A673 (cell line): ENCODE measurements around the gene CCDC85B. TPM values are rescaled to one million over a fixed set of nuclear protein-coding genes. Genes with fewer than 3 reads are reported as not detected.

ENCODE experiments used
- Bru-seq: library from RNA; stranded (reverse); fragments of 400-500 nt; gene quantifications from one replicate; lab custom pipeline; 2021; lab: Mats Ljungman, UMichigan
- BruChase-seq, 2 experiments: library from RNA; stranded (reverse); fragments of 400-500 nt; gene quantifications; one replicate each; lab custom pipeline; 2021; lab: Mats Ljungman, UMichigan
- BruUV-seq: library from RNA; stranded (reverse); fragments of 400-500 nt; replicated peaks from 2 replicates; lab custom pipeline; 2021; lab: Mats Ljungman, UMichigan
- CTCF ChIA-PET: fragments of 300-600 bp; sonication (Branson Sonifier 250); formaldehyde crosslinking; loops from one replicate; lab custom pipeline; 2022; ENCODE audit warnings: antibody characterized with exemption; lab: Charles Lee
- POLR2A ChIA-PET: fragments of 300-600 bp; sonication (Branson Sonifier 250); formaldehyde crosslinking; loops from one replicate; lab custom pipeline; 2022; ENCODE audit warnings: antibody characterized with exemption; ENCODE audit not compliant: low non-redundant PET; lab: Charles Lee
- DNase-seq: peaks from one replicate; pipeline ENCODE4 v3.0.0-alpha.2; 2015; ENCODE audit warnings: low spot score
- H3K27ac ChIP-seq: fragments of 200-600 bp; sonication (generic); 2 replicates; pipeline ENCODE4 v1.5.1; 2016; ENCODE audit warnings: mixed run types, low read depth, mild to moderate bottlenecking, mixed read lengths, antibody characterized with exemption, low read length; ENCODE audit not compliant: poor library complexity, severe bottlenecking
- H3K27me3 ChIP-seq: fragments of 200-600 bp; sonication (generic); replicated peaks from 2 replicates; pipeline ENCODE4 v1.6.1; 2017; ENCODE audit warnings: mixed run types, low read depth, mild to moderate bottlenecking, mixed read lengths, antibody characterized with exemption, low read length; ENCODE audit not compliant: insufficient read depth, poor library complexity
- H3K36me3 ChIP-seq: fragments of 200-600 bp; sonication (generic); 2 replicates; pipeline ENCODE4 v1.6.1; 2016; ENCODE audit warnings: mixed run types, mild to moderate bottlenecking, mixed read lengths, antibody characterized with exemption, low read length; ENCODE audit not compliant: insufficient read depth, poor library complexity, severe bottlenecking
- H3K4me1 ChIP-seq: fragments of 200-600 bp; sonication (generic); 2 replicates; pipeline ENCODE4 v1.6.1; 2017; ENCODE audit warnings: mixed run types, mild to moderate bottlenecking, mixed read lengths, antibody characterized with exemption, low read length; ENCODE audit not compliant: insufficient read depth, poor library complexity, severe bottlenecking
- H3K4me3 ChIP-seq: fragments of 200-600 bp; sonication (generic); 2 replicates; pipeline ENCODE4 v1.5.1; 2016; ENCODE audit warnings: low read depth, mixed run types, mild to moderate bottlenecking, mixed read lengths, low read length; ENCODE audit not compliant: poor library complexity, severe bottlenecking
- H3K9me3 ChIP-seq: fragments of 200-600 bp; sonication (generic); 2 replicates; pipeline ENCODE4 v1.6.1; 2016; ENCODE audit warnings: mixed run types, low read depth, mild to moderate bottlenecking, mixed read lengths, antibody characterized with exemption, low read length; ENCODE audit not compliant: poor library complexity, severe bottlenecking
- CTCF ChIP-seq: fragments of 300-800, 200-600 bp; sonication (generic); conservative IDR thresholded peaks from 2 replicates; pipeline ENCODE4 v1.5.1; 2017; ENCODE audit warnings: low read depth, mild to moderate bottlenecking, antibody characterized with exemption, low read length, moderate library complexity, mixed read lengths
- EZH2 ChIP-seq: fragments of 200-600 bp; sonication (generic); IDR thresholded peaks from 2 replicates; pipeline ENCODE4 v1.6.1; 2017; ENCODE audit warnings: borderline replicate concordance, low read depth, mild to moderate bottlenecking, mixed read lengths, antibody characterized with exemption, low read length; ENCODE audit not compliant: poor library complexity, severe bottlenecking
- intact Hi-C: fragments of 100-400 bp; cut with micrococcal nuclease; formaldehyde crosslinking; loops from one replicate; pipeline ENCODE4 v1.10.0; 2022; ENCODE audit not compliant: unreplicated experiment
- long read RNA-seq: library from polyadenylated mRNA; stranded (forward); transcript quantifications from one replicate; pipeline ENCODE4 v2.0.0, GENCODE V29; 2022
- total RNA-seq: library from RNA; stranded (reverse); gene quantifications from 2 replicates; pipeline ENCODE4 v1.2.3, GENCODE V29; 2021

The CCDC85B gene
- total RNA-seq = 32.3 and 32.9 TPM in 2 replicates
- Bru-seq, nascent RNA = percentile 53 among the genes with signal in this experiment
- BruChase-seq, experiment 1, labeled RNA remaining after a 2-hour chase = percentile 54 among the genes with signal in this experiment
- BruChase-seq, experiment 2, labeled RNA remaining after a 6-hour chase = percentile 70 among the genes with signal in this experiment
- long read RNA-seq, transcript CCDC85B-201 (1 exons, 1,524 nt) = major isoform, 95 of 95 reads
- long read RNA-seq, partial matches to known transcripts = 0 of 95 reads
- long read RNA-seq, other reads (novel, unspliced or antisense) = 0 of 95 reads

- BruUV-seq = no TSS peak
- Histone ChIP-seq H3K4me1 (peaks cover 45% of the 10 kb centered on the region), H3K9me3 (no peaks in the 10 kb centered on the region), H3K27me3 (no peaks in the 10 kb centered on the region), H3K36me3 (peaks cover 16% of the 10 kb centered on the region), H3K27ac (peak within 1 kb of the TSS; percentile 88), H3K4me3 (peak within 1 kb of the TSS; percentile 87)
- ChIA-PET POLR2A (interaction anchor here (2.2 kb wide), 1 partner anchor 31 kb away, joined by 6 read pairs; the partner anchor contains the start of gene MUS81), CTCF (interaction anchor here (0.6 to 2.4 kb wide), 9 partner anchors 8 to 185 kb away, joined by 3 to 22 read pairs (median 4); partner anchors contain the start of genes EFEMP2 and MUS81)
- peak; percentile 33; the same call in 1 of the 2 replicates for TF ChIP-seq CTCF
- TF ChIP-seq EZH2 = no peak
- DNase-seq = peak; percentile 98
- intact Hi-C loops = no loop called here
Observed at GRCh38 chr11:65890324-65891218, at the start of gene CCDC85B. TSS of gene CCDC85B (plus strand) at chr11:65890673. CDS start at chr11:65890784, 111 bp downstream.

DNA sequence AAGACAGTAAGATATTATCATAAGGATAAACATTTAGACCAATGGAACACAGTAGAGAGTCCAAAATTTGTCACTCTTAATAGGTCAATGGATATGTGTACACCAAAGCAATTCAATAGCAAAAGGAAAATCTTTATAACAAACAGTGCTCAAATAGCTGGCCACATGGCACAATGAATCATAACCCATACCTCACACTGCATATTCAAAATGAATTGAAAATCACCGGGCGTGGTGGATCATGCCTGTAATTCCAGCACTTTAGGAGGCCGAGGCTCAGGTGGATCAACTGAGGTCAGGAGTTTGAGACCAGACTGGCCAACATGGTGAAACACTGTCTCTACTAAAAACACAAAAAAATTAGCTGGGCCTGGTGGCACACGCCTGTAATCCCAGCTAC is 48.3 kb upstream of the CCDC85B start:
- no TSS peak for BruUV-seq
- Histone ChIP-seq H3K4me1 (no peaks in the 10 kb centered on the region), H3K9me3 (no peaks in the 10 kb centered on the region), H3K4me3 (no peak overlapping the region), H3K36me3 (no peaks in the 10 kb centered on the region), H3K27ac (no peak overlapping the region), H3K27me3 (no peaks in the 10 kb centered on the region)
- CTCF ChIA-PET = no interaction called here
- DNase-seq = no peak
- intact Hi-C loops = no loop called here
- POLR2A ChIA-PET = no interaction called here
- TF ChIP-seq EZH2 (no peak), CTCF (no peak)

DNA sequence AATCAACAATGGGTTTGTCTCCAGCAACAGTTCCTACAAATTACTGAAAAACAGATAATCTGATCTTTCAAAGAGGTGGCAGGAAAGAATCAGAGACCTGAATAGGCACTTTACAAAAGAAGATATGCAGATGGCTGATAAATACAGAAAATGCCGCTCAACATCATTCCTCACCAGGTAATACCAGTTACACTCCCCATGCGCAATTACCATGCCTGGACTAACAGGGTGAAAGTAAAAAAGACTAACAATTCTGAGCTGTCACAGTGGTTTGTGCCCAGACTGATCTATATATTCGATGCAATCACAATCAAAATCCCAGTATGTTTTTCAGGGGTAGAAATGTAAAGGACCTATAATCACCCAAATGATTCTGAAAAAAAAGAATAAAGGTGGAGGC is 46.7 kb upstream of the CCDC85B start:
- H3K4me1 ChIP-seq = no peaks in the 10 kb centered on the region
- no TSS peak for BruUV-seq
- H3K36me3 ChIP-seq = no peaks in the 10 kb centered on the region
- no peak for TF ChIP-seq EZH2
- no peak for TF ChIP-seq CTCF
- intact Hi-C loops = no loop called here
- H3K9me3 ChIP-seq = no peaks in the 10 kb centered on the region
- no peak for DNase-seq
- POLR2A ChIA-PET = no interaction called here
- CTCF ChIA-PET = interaction anchor here (1.0 kb wide), 1 partner anchor 437 kb away, joined by 6 read pairs; no protein-coding TSS in a partner anchor
- no peaks in the 10 kb centered on the region for H3K27me3 ChIP-seq
- H3K27ac ChIP-seq = no peak overlapping the region
- no peak overlapping the region for H3K4me3 ChIP-seq
